GM23248 (cell line): ENCODE data around the gene CFAP61.

Source experiments
- EZH2 ChIP-seq: fragments of 200-600 bp; sonication (generic); IDR thresholded peaks from 2 replicates; pipeline ENCODE4 v1.6.1; 2018; ENCODE audit warnings: antibody characterized with exemption, mild to moderate bottlenecking; ENCODE audit not compliant: insufficient read depth, poor library complexity, severe bottlenecking
- EZH2phosphoT487 ChIP-seq: fragments of 200-600 bp; sonication (generic); IDR thresholded peaks from 2 replicates; pipeline ENCODE4 v1.6.1; 2018; ENCODE audit warnings: antibody characterized with exemption, moderate library complexity, mild to moderate bottlenecking, low read depth; ENCODE audit not compliant: insufficient read depth

GRCh38 chr20:20024942-20025341 lies 27.4 kb upstream of the CFAP61 start:
- no peak for TF ChIP-seq EZH2
- TF ChIP-seq EZH2phosphoT487 = no peak
